CD4-positive, alpha-beta T cell treated with Interferon gamma for 1 hour (primary cell): ENCODE measurements around the gene SHANK3.
"Not testable (repeated sequence)": the region's sequence is repeated elsewhere in the genome, so short reads cannot be mapped to it uniquely, and the experiment has no call there.

Source experiments
- DNase-seq: peaks from one replicate; pipeline ENCODE4 v3.0.0-alpha.2; 2020

Gene SHANK3

GRCh38 chr22:50654664-50655063 lies 18.0 kb upstream of the SHANK3 start:
- not testable (repeated sequence) for DNase-seq

- no peak for DNase-seq
These were observed 16.2 kb upstream of the SHANK3 start for GRCh38 chr22:50656122-50657070.

DNA sequence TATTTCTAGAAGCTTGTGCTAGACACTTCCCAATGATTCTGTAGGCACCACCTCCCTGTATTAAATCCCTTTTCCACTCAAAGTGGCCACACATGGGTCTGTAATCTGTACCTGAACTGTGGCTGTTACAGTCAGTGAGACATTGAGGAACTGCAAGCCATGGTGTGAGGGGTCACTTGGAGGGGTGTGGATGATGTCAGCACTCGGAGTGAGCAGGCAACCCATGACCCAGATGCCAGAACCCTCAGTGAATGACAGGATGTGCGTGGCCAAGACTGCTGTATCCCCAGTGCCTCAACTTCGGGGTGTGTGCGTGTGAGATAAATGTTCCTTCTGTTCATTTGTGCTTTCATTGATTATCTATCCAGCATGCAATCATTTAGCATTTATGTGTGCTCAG lies 14.7 kb upstream of the SHANK3 start:
- no peak for DNase-seq

DNA sequence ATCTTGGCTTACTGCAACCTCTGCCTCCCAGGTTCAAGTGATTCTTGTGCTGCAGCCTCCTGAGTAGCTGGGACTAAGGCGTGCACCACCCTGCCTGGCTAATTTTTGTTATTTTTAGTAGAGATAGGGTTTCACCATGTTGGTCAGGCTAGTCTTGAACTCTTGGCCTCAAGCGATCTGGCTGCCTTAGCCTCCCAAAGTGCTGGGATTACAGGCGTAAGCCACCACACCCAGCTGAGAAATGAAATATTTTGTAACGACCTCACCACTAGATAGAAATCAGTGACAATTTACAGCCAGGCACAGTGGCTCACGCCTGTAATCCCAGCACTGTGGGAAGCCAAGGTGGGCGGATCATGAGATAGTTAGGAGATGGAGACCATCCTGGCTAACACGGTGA lies 12.9 kb upstream of the SHANK3 start:
- DNase-seq = not testable (repeated sequence)

GRCh38 chr22:50660306-50660705 lies 12.3 kb upstream of the SHANK3 start:
- no peak for DNase-seq

- DNase-seq = no peak
These were observed 7.4 kb upstream of the SHANK3 start for GRCh38 chr22:50665212-50665611.

GRCh38 chr22:50665738-50666137 lies 6.9 kb upstream of the SHANK3 start:
- DNase-seq = no peak

DNA sequence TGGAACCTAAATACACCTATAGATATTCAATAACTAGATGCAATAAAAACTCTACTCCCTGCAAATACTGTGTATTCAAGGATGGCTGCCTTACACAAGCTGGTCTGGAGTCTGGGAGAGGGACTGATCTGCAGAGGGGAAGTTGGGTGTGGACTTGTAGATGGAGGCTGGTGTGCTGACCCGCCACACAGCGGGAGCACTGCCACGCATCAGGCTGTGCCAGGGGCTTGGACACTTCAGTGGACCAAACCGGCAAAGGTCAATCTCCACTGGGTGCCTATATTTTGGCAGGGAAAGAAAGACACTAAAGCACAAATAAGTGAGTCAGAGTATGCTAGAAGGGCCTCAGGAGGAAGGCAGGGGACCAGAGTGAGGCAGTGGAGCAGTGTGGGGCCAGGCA lies 2.1 kb upstream of the SHANK3 start:
- no peak for DNase-seq

- no peak for DNase-seq
These were observed 1.6 kb upstream of the SHANK3 start for GRCh38 chr22:50670914-50671538.

DNA sequence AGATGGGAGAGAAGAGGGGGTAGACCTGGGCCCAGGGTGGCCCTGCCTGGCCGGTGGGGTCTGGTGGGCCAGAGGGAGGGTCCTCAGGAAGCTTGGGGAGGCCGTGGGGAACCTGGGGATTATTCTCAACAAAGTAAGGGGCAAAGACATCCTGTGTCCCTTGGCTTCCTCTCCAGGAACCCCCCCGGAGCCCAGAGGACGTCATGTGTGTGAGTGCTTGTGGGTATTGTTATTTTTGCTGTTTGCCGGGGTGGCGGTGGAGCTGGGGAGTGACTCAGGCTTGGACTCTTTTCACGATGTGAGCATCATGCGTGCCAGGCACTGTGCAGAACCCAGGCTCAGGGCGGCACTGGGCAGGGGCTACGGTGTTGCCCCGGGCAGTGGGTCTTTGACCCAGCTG lies 982 bp upstream of the SHANK3 start:
- no peak for DNase-seq

DNA sequence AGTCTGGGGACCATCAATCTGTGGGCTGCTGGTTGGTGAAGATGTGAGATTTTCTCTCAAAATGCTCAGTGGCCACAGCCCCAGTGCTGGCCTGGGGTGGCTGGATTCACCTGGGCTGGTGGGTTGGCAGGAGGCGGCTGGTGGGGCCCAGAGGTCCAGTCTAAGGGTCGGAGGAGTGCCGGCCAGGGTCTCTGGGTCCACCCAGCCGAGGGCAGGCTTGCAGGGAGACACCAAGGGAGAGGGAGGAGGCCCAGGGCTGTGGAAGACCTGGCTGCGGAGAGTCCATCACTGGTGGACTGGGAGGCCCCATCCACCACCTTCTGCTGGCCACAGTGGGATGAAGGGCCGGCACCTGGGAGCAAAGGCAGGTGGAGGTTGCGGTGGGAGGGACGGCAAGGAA lies 582 bp upstream of the SHANK3 start:
- no peak for DNase-seq

DNA sequence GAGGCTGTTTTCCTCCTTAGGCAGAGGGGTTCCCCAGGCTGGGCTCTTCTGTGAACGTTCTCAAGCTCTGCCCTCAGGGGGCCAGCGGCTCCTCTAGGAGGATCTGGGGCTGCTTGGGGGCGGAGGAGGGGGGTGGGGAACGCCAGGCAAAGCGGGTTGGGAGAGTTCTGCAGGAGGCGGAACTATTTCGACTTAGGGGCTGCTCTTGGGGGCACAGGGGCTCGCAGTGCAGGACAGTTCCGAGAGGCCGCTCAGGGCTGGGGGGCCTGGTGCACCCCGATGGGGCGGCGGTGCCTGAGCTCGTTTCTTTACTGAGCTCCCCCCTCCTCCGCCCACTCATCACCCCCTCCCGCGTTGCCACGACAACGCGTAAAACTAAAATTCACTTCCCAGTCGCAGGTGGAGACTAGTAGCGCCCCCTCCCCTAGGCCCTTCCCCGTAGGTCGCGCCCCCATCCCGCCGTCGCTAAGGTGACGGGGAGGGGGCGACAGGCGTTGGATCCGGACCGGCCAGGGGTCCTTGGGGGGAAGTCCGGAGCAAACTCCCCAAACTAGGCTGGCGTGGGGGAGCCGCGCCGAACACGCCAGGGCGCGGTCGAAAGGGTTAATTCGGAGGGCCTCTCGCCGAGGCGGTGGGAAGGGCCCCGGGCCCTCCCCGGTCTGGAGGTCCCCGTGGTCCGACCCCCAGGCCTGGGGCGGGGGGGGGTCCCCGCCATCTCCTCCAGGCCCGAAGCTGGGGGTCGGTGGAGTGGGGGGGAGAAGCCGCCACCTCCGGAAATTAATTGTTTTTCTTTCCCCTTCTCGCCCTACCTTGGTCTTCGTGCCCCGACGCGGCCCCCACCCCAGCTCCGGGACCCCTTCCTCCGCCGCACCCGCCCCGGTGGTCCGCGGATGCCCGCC lies 857 bp downstream of the SHANK3 start:
- DNase-seq = peak; percentile 30

DNA sequence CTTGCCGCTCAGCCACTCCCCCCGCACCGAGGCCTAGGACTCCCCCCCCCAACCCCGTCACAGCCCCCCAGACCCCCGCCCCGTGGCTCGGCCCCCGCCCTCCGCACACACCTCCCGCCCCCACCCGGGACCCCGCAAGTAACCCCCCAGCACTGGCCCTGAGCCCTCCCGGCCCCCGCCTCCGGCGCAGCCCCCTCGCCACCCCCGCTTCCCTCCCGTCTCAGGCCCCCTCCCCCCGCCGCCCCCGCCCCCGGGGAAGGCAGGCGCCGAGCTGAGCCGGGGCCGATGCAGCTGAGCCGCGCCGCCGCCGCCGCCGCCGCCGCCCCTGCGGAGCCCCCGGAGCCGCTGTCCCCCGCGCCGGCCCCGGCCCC lies 1.5 kb downstream of the SHANK3 start:
- no peak for DNase-seq

- DNase-seq = no peak
These were observed 2.3 kb downstream of the SHANK3 start for GRCh38 chr22:50674606-50675552.

DNA sequence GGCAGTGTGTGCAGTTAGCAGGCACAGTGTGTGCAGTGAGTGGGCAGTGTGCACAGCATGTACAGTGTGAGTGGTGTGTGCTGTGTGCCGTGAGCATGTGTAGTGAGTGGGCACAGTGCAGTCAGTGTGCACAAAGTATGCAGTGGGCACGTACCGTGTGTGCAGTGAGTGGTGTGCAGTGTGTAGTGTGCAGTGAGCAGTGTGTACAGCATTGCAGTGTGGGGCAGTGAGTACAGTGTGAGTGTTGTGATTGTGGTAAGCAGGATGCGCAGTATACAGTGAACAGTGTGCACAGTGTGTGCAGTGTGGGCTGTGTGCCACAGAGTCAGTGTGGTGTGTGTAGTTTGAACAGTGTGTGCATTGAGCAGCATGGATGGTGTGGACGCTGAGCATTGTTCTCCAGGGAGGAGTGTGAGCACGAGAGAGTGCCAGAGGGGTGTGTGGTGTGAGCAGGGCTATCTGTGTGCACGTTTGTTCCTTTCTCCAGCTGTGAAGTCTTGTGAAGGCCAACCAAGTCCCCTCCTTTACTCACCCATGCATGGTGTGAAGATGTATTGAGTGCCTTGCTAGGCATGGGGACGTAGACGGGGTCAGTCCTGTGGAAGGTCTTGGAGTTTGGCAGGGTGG lies 3.0 kb downstream of the SHANK3 start:
- DNase-seq = no peak

DNA sequence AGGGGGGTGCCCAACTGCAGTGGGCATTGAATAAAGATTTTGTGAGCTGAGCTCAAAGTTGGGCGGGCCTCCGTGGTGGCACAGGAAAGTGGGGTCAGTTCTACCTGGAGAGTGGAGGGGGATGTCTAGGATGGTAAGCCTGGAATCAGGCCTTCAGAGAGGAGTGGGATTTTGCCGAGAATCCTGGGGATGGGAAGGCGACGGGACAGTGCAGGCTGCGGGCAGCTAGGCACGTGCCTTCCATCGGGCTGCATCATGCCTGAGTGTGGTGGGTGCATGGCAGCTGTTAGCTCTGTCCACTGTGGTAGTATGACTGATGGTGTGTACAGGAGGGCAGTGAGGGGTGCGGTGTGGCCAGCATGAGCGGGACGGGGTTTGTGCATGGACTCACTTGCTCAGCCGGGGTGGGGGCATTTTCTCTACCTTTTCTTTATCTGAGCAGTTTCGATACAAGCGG lies 3.6 kb downstream of the SHANK3 start:
- DNase-seq = no peak

- DNase-seq = no peak
These were observed 4.3 kb downstream of the SHANK3 start for GRCh38 chr22:50676661-50677492.

DNA sequence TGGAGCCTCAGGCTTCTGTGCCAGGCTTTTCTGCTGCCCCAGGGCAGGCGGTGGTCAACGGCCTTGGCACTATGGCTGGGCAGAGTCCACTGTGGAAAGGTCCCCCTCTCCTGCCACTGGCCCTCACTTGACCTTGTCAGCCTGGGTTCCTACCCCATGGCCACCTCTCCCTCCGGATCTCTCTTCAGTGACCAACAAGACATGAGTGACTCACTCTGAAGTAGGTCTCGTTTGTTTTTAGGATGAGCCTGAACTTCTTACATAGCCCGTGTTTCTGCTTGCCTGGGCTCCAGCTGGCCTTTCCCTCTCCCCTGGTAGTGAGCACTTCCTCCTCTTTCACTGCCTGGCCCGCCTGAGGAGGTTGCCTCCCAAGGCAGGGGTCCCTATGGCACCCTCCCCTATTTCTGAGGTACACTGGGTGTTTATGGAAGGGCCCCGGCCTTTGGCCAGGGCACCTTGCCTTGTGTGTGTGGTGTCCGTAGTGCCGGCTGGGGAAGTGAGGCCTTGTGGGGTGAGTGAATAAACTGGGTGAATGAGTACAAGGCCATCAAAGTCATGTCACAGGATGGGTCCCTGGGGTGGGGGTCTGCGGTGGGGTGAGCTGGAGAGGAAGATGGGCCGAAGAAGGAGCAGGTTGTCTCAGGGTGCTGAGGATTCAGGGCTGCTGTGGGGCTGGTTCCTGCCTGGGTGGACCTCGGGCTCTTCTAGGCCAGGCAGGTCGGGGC lies 5.0 kb downstream of the SHANK3 start:
- no peak for DNase-seq

- no peak for DNase-seq
These were observed 5.6 kb downstream of the SHANK3 start for GRCh38 chr22:50678218-50678650.
